PFSK-1 (cell line): Measurements from ENCODE around the gene BRIX1.

Source experiments
- FOXP2 ChIP-seq: optimal IDR thresholded peaks from 2 replicates; pipeline ENCODE3; 2011; ENCODE audit warnings: borderline replicate concordance, control low read depth, inconsistent platforms; ENCODE audit not compliant: insufficient read depth; ENCODE audit errors: extremely low read length, extremely low read depth
- REST ChIP-seq, 2 experiments: IDR thresholded peaks; 2 replicates each; pipeline versions ENCODE4 v1.6.1 to v1.8.0; 2011 to 2012; ENCODE audit warnings: low read depth in 2 of 2, low read length in 2 of 2, control low read depth in 1 of 2, inconsistent platforms in 1 of 2, mild to moderate bottlenecking in 1 of 2, moderate library complexity in 1 of 2; ENCODE audit not compliant: insufficient read depth in 1 of 2
- TAF1 ChIP-seq: IDR thresholded peaks from 2 replicates; pipeline ENCODE4 v1.6.1; 2012; ENCODE audit warnings: low read length, control low read depth, borderline replicate concordance; ENCODE audit not compliant: insufficient read depth

DNA sequence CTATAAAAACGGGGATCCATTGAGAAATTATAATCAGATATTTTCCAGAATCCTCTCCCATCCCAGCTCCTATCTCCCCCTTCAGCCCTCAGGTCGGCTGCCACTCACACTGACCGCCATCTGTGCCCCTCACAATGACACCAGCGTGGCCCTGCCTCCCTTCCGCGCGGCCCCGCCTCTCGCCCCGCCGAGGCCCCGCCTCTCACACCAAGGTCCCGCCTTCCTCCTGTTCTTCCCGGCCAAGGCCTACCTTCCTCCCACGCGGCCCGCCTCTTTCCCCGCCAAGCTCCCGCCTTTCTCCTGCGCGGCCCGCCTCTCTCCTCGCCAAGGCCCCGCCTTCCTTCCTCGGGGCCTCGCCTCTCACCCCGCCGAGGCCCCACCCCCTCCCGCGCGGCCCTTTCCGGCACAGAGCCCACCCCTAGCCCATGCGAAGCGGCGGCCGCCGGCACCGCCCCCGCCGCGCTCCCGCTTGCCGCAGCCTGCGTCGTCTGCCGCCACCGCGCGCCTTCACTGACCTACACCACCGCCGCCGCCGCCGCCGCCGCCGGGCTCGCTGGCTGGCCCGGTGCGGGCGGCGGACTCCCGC is 13.7 kb downstream of the BRIX1 start, which contains the start of gene DNAJC21:
- TF ChIP-seq REST (IDR thresholded peaks at IDR 0.05; ENCODE audit: insufficient read depth in 1 of 2, low read depth in 2 of 2, low read length in 2 of 2) (no peak), FOXP2 (peak; percentile 78), TAF1 (no peak)
